Pons (tissue), 1 donor: ENCODE data around the gene TIMM23.
"Not testable (repeated sequence)": the region's sequence is repeated elsewhere in the genome, so short reads cannot be mapped to it uniquely, and the experiment has no call there.

Experiments
- DNase-seq: peaks from one replicate; pipeline ENCODE4 v3.0.0-alpha.2; 2016; ENCODE audit warnings: low spot score

TIMM23 gene

GRCh38 chr10:45972106-45972812, at the start of gene TIMM23:
Gene TIMM23, plus strand, starts transcription at chr10:45972489. Its CDS starts 136 bp downstream, at chr10:45972625.
- peak; percentile 72 for DNase-seq

- DNase-seq = not testable (repeated sequence)
Measured at GRCh38 chr10:45926790-45927189, 45.5 kb upstream of the TIMM23 start.

DNA sequence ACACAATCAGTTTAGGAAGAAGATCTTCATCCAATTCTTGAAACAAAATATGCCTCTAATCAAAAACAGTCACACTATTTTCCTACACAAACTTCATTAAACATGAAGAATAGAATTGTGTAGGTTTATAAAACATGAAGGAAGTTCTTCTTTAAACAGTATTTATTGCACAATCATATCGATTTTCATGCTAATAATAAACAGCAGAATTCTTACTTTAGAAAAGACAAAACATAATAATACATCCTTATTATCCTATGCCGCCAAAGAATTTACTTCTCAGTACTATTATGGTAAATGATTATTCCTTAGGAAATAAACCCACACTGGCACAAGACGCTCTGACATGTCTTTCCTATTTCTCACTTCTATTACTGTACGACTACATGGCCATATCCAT, 41.0 kb upstream of the TIMM23 start:
- not testable (repeated sequence) for DNase-seq

GRCh38 chr10:45934788-45935187, 37.5 kb upstream of the TIMM23 start:
- DNase-seq = not testable (repeated sequence)

GRCh38 chr10:45939176-45939697, 33.1 kb upstream of the TIMM23 start:
- DNase-seq = not testable (repeated sequence)

GRCh38 chr10:45941196-45941595, 31.1 kb upstream of the TIMM23 start:
- not testable (repeated sequence) for DNase-seq

DNA sequence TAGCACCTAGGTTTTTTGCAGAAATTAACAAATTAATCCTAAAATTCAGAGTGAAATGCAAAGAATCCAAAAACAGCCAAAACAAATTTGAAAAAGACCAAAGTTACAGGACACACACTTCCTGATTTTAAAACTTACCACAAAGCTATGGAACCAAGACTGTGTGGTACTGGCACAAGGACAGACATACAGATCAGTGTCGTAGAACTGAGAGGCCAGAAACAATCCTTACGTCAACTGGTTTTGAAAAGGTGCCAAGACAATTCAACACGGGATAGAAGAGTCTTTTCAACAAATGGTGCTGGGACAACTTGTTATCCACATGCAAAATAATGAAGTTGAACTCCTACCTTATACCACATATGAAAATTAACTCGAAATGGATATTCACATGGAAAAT, 26.8 kb upstream of the TIMM23 start:
- DNase-seq = not testable (repeated sequence)

GRCh38 chr10:45947363-45947762, 24.9 kb upstream of the TIMM23 start:
- not testable (repeated sequence) for DNase-seq

DNA sequence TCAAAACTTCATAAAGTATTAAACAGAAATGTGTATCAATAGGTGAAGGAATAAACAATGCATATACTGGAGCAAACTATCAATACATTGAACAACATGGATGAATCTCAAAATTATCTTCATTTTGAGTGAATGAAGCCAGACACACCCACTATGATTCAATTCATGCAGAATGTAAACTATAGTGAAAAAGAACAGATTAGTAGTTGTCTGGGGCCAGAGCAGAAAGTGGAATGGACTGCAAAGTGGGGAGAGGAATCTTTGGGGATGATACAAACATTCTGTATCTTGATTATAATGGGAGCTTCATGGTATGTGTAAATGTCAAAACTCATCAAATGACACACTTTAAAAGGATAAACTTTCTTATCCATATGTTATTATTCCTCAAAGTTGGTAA, 23.5 kb upstream of the TIMM23 start:
- not testable (repeated sequence) for DNase-seq

DNA sequence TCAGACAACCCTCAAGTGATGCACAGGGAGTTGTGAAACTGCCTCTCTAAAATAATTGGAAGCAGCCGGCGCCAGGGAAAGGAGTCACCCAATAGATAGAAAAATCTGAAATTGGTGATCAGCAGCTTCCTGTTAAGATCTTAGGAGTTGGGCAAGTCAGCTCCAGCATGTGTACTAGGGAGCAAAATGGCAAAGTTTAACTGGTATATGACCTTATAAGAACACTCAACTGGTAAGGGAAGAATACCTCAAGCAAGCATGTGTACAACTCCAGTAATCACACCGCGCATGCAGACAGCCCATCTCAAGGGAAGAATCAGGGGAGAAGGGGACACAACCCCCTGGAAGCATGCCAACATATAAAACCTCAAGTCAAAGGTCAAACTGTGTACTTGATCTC, 17.9 kb upstream of the TIMM23 start:
- DNase-seq = not testable (repeated sequence)

- DNase-seq = not testable (repeated sequence)
Measured at GRCh38 chr10:45956634-45957033, 15.7 kb upstream of the TIMM23 start.

DNA sequence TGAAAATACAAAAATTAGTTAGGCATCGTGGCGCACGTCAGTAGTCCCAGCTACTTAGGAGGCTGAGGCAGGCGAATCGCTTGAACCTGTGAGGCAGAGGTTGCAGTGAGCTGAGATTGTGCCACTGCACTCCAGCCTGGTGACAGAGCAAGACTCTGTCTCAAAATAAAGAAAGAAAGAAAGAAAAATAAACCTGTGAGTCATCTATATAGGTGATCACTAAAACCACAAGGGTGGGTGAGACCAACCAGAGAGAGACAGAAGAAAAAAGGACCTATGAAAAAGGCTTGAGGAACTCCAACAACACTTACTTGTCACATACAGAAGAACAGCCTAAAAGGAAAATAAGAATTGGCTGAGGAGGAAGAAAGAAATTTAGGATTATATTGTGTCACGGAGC, 14.4 kb upstream of the TIMM23 start:
- DNase-seq = not testable (repeated sequence)

DNA sequence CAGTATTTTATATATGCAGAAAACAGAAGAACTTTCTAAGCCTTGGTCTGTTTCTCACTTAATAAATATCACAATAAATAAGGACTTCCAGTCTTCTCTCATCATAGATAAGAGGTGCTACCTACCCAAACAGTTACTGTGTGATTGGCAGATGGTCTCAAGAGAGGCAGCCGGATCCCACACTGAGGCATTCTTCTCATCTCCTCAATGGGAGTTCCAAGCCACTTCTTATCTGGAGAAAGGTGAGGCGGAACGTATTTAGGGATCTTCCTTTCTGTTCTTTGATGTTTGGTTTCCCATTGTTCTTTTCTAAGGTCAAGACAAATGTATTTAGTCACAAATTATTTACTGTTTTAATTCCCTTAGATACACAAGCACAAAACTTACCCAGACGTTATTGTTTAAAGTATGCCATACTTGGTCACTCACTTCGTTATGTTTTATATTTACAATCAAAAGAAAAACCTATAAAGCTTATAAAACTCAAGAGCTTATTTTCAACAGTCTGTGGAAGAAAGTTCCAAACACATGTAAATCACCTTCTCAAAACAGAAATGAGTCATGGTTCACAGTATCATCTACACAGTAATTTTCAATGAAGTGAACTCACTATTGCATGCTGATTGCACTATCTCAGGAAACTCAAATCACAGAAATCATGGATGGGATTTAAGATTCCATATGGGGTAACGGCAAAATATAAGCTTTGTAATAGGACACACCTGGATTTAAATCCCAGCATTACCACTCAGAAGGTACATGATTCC, 9.4 kb upstream of the TIMM23 start:
- not testable (repeated sequence) for DNase-seq

DNA sequence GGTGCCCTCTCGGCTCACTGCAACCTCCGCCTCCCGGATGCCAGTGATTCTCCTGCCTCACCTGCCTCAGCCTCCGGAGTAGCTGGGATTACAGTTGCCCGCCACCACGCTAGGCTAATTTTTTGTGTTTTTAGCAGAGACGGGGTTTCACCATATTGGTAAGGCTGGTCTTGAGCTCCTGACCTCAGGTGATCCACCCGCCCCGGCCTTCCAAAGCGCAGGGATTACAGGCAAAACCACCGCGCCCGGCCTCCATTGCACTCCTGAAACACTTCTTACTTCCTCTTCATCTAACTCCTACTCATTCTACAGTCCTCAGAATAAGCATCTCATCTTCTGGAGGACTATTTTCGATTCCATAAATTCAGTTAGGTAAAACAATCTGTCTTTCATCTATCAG, 1.3 kb upstream of the TIMM23 start:
- DNase-seq = not testable (repeated sequence)

DNA sequence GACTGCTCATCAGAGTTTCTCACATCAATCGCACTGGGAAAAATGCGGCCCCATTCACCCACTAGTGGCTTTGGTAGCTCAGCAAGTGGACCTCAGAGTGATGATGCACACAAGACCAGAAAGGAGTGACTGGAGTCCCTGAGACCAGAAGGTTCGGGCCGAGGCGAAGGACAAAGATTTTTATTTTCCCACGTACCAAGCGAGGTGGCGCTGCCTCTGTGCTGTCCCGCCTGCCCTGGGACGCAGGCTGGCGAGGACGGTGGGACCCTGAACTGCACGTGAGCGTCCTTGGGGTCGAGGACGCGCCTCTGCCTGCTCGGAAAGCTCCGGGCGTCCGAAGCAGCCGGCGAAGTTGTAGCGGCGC, 565 bp upstream of the TIMM23 start:
- not testable (repeated sequence) for DNase-seq

DNA sequence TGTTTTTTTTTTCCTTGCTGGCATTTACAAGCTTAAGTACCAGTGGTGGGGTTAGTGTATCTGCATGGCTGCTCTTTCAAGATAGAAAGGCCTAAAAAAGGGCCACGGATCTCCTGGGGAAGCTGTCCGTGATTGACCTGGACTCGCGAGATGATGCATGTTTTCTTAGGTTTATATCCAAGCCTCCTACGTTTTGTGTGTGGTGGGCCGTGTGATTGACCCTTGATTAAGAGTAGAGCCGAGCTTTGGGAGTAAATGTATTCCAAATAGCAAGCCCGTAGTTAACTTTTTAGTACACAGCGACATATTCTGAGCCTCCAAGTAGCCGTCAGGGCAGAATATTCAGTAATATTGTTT, 502 bp downstream of the TIMM23 start:
- DNase-seq = not testable (repeated sequence)

GRCh38 chr10:45974041-45974440, 1.8 kb downstream of the TIMM23 start:
- DNase-seq = not testable (repeated sequence)

DNA sequence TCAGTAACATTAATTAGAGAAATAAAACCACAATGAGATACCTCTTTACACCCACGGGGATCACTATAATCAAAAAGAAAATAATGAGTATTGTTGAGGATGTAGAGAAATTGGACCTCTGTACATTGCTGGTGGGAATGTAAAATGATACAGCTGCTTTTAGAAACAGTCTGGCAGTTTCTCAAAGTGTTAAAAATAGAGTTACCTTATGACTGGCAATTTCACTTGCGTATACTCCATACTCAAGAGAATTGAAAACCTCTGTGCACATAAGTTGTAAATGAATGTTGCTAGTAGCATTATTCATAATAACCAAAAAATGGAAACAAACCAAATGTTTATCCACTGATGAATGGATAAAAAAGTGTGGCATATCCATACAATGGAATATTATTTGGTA, 6.3 kb downstream of the TIMM23 start:
- DNase-seq = not testable (repeated sequence)

- DNase-seq = not testable (repeated sequence)
Measured at GRCh38 chr10:45981367-45981766, 9.1 kb downstream of the TIMM23 start.

DNA sequence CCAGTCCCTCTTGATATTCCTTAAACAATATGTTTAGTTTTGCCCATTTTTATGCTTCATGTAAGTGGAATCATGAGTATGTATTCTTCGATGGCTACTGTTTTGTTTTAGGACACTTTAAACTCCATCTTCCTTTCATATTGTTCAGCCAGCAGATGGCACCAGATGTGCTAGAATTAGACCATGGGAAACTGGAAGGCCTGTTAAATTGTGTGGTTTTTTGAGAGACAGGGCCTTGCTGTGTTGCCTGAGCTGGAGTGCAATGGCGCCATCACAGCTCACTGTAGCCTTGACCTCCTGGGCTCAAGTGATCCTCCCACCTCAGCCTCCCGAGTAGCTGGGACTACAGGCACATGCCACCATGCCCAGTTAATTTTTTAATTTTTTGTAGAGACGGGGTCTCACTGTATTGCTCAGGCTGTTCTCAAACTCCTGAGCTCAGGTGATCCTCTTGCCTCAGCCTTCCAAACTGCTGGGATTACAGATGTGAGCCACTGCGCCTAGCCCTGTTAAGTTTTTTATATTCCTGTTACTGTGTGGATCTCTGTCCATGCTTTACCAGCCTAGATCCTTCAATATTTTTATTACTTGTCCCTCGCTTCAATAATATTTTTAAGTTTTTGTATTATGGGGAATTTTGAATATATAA, 11.4 kb downstream of the TIMM23 start:
- peak; percentile 66 for DNase-seq

- not testable (repeated sequence) for DNase-seq
Measured at GRCh38 chr10:45984473-45984872, 12.2 kb downstream of the TIMM23 start.

DNA sequence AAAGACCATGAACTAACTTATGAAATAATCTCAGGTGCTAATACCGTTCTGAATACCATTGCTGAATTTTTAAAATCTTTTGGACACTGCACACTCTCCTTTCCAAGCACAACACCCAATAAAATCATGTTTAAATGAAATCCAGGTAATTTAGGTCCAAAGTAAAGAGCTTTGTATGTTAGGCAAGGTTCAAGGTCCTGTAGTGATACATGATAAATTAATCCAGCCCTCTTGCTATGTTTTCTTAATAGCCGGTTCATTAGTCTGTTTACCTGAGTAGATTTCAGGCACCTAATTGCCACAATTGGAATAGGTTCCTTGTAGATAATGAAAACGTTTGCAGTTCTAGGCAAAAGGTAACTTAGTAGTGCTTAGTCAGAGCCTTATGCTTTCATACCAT, 13.3 kb downstream of the TIMM23 start:
- not testable (repeated sequence) for DNase-seq

- DNase-seq = no peak
Measured at GRCh38 chr10:45997557-45997956, 25.3 kb downstream of the TIMM23 start.
